ENCODE measurements around the gene OPRL1. TPM values are rescaled to one million over a fixed set of nuclear protein-coding genes. Genes with fewer than 3 reads are reported as not detected.

Gene OPRL1
- polyA plus RNA-seq, 3 donors, result 7.0 to 9.0 (median 8.8) TPM

- no peaks in the 10 kb centered on the region for H4K20me1 ChIP-seq (ENCODE audit: insufficient read depth, low read length)
- no peak overlapping the region for H3K4me3 ChIP-seq (replicated peaks in 1 of 3; ENCODE audit: low read depth in 2 of 3, low read length in 3 of 3)
- Mint-ChIP-seq H3K27ac (no peak overlapping the region), H3K36me3 (no peaks in the 10 kb centered on the region), H3K4me3 (no peak overlapping the region), H3K9me3 (peaks cover 17 to 26% (median 19%) of the 10 kb centered on the region in 7 donors), H3K4me1 (no peaks in the 10 kb centered on the region), H3K27me3 (ENCODE audit: low read depth in 3 of 3) (peaks cover 3 to 9% (median 6%) of the 10 kb centered on the region in 3 donors)
- H3K4me2 ChIP-seq (replicated peaks; ENCODE audit: extremely low read depth, low read length, poor library complexity, severe bottlenecking), result no peak overlapping the region
- no peak for DNase-seq
- no peaks in the 10 kb centered on the region for H3K27me3 ChIP-seq (ENCODE audit: control insufficient read depth in 2 of 2, insufficient read depth in 2 of 2, low read length in 2 of 2)
- H3K4me1 ChIP-seq (ENCODE audit: control insufficient read depth in 1 of 2, insufficient read depth in 2 of 2, low read length in 2 of 2), result no peaks in the 10 kb centered on the region
- no peak overlapping the region for H2AFZ ChIP-seq (ENCODE audit: insufficient read depth, low read depth, low read length, poor library complexity, severe bottlenecking)
- TF ChIP-seq CTCF (IDR thresholded peaks at IDR 0.05), result no peak
- H3K9ac ChIP-seq (ENCODE audit: insufficient read depth, low read length, poor library complexity, severe bottlenecking), result no peak overlapping the region
- H3K27ac ChIP-seq (ENCODE audit: low read depth in 1 of 2, low read length in 2 of 2), result no peak overlapping the region
- H3K36me3 ChIP-seq (replicated peaks in 1 of 2; ENCODE audit: control insufficient read depth in 1 of 2, insufficient read depth in 2 of 2, low read length in 2 of 2), result no peaks in the 10 kb centered on the region
- intact Hi-C loops (cut with micrococcal nuclease), result no loop called here
- H3K9me3 ChIP-seq (replicated peaks in 1 of 2; ENCODE audit: control insufficient read depth in 1 of 2, insufficient read depth in 1 of 2, low read length in 2 of 2), result peaks cover 22 to 23% of the 10 kb centered on the region in 2 donors
- H3K79me2 ChIP-seq (ENCODE audit: insufficient read depth, low read length), result no peaks in the 10 kb centered on the region
- 15% methylated on average over 9 of the region's 9 CpGs for WGBS (ENCODE audit: insufficient coverage)
Observed at GRCh38 chr20:64142590-64142989, 62.7 kb downstream of the OPRL1 start.

- Mint-ChIP-seq H3K27me3 (ENCODE audit: low read depth in 3 of 3) (peaks cover 3 to 9% (median 6%) of the 10 kb centered on the region in 3 donors), H3K4me1 (no peaks in the 10 kb centered on the region), H3K9me3 (peaks cover 17 to 29% (median 19%) of the 10 kb centered on the region in 7 donors), H3K36me3 (no peaks in the 10 kb centered on the region), H3K27ac (no peak overlapping the region), H3K4me3 (no peak overlapping the region)
- H3K27me3 ChIP-seq (ENCODE audit: control insufficient read depth in 2 of 2, insufficient read depth in 2 of 2, low read length in 2 of 2), result no peaks in the 10 kb centered on the region
- H3K4me1 ChIP-seq (ENCODE audit: control insufficient read depth in 1 of 2, insufficient read depth in 2 of 2, low read length in 2 of 2), result no peaks in the 10 kb centered on the region
- no peak overlapping the region for H3K4me2 ChIP-seq (replicated peaks; ENCODE audit: extremely low read depth, low read length, poor library complexity, severe bottlenecking)
- WGBS (ENCODE audit: insufficient coverage), result 94% methylated on average over 12 of the region's 14 CpGs
- no peaks in the 10 kb centered on the region for H3K36me3 ChIP-seq (replicated peaks in 1 of 2; ENCODE audit: control insufficient read depth in 1 of 2, insufficient read depth in 2 of 2, low read length in 2 of 2)
- intact Hi-C loops (cut with micrococcal nuclease), result no loop called here
- no peak for DNase-seq
- H3K9me3 ChIP-seq (replicated peaks in 1 of 2; ENCODE audit: control insufficient read depth in 1 of 2, insufficient read depth in 1 of 2, low read length in 2 of 2), result peaks cover 22 to 23% of the 10 kb centered on the region in 2 donors
- no peak overlapping the region for H3K4me3 ChIP-seq (replicated peaks in 1 of 3; ENCODE audit: low read depth in 2 of 3, low read length in 3 of 3)
- H3K27ac ChIP-seq (ENCODE audit: low read depth in 1 of 2, low read length in 2 of 2), result no peak overlapping the region
- H3K79me2 ChIP-seq (ENCODE audit: insufficient read depth, low read length), result no peaks in the 10 kb centered on the region
- TF ChIP-seq CTCF (IDR thresholded peaks at IDR 0.05), result no peak
- H3K9ac ChIP-seq (ENCODE audit: insufficient read depth, low read length, poor library complexity, severe bottlenecking), result no peak overlapping the region
- H4K20me1 ChIP-seq (ENCODE audit: insufficient read depth, low read length), result no peaks in the 10 kb centered on the region
- no peak overlapping the region for H2AFZ ChIP-seq (ENCODE audit: insufficient read depth, low read depth, low read length, poor library complexity, severe bottlenecking)
Observed at GRCh38 chr20:64143018-64143801, 63.3 kb downstream of the OPRL1 start.

Data from CD14-positive monocyte (primary cell).